ENCODE measurements around the gene SGIP1.
A peak's percentile ranks its signal among the peaks of the same experiment; 100 is the strongest.

Gene SGIP1

GRCh38 chr1:66553846-66554245 is 19.9 kb downstream of the SGIP1 start:
- no peak for DNase-seq (ENCODE audit: low read depth, low spot score)

DNA sequence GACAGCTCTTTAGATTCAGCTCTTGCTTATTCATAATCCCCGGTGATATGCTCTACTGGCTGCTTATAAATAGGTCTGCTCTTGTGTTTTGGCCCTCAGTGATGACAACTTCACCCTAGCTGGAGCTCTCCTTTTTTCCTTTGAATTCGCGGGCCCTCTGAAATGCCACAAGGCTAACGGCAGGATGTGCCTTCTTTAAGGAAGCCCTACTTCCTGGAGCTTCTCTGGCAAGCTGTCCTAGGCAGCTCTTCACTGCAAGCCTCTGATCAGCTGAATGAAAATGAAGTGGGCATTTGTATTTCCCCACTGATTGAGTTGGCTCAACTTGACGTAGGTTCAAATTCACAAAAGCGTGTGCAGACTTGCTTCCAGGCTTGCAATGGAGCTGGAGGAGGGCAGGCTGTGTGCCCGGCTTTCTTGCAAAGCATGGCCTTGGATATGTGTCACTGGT is 22.2 kb downstream of the SGIP1 start:
- no peak for DNase-seq (ENCODE audit: low read depth, low spot score)

GRCh38 chr1:66557157-66557556 is 23.2 kb downstream of the SGIP1 start:
- DNase-seq (ENCODE audit: low read depth, low spot score): no peak

DNA sequence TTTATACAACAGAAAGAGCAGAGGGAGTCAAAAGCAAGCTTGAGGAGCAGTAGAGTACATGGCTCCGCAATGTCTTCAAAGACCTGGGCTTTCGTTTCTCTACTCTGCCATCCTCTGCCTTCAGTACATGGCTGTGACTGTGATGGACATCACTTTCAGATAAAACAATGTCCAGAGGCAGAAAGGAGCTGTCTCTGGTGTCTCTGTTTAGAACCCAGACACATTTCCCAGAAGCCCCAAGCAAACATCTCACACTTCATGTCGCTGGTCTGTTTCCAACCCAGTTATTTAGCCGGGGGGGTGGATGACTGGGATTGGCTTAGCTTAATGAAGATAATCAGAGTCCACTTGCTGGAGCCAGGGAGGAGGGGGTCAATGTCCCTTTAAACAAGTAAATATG is 25.6 kb downstream of the SGIP1 start:
- no peak for DNase-seq (ENCODE audit: low read depth, low spot score)

GRCh38 chr1:66562561-66562960 is 28.6 kb downstream of the SGIP1 start:
- DNase-seq (ENCODE audit: low read depth, low spot score): no peak

- DNase-seq (ENCODE audit: low read depth, low spot score): peak; percentile 42
These were observed 29.3 kb downstream of the SGIP1 start for GRCh38 chr1:66563094-66563800.

DNA sequence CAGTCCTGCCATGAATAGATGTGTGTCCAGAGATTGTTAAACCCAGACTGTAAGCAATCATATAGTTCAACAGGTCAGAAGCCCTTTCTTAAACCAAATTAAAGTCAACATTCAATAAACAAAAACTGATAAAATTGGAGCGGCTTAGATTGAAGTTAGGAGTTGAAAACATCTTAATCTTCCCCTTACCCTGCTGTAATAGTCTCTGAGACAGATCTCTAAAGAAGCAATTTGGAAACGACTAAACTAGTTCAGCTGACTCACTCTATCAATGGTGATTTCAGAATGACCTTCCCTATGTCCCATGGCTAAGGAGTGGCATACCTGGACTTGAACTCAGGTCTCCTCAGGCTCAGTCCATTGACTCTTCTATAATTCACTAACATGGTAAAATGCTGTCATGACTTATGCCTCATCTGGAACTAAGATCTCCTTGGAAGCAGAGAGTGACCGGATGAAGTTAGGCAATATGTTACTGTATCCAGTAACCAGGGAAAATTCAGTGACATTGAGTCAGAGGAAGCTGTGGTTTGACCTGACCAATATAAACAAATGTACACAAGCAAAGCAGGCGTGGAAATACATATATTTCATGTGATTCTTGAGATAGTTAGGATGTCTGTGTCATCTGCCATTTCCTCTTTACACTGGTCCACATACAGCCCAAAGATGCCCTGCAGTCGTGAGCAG is 30.1 kb downstream of the SGIP1 start:
- DNase-seq (ENCODE audit: low read depth, low spot score): no peak

GRCh38 chr1:66570196-66570595 is 36.2 kb downstream of the SGIP1 start:
- DNase-seq (ENCODE audit: low read depth, low spot score): no peak

GRCh38 chr1:66571789-66572188 is 37.8 kb downstream of the SGIP1 start:
- DNase-seq (ENCODE audit: low read depth, low spot score): no peak

GRCh38 chr1:66575739-66576138 is 41.8 kb downstream of the SGIP1 start:
- peak; percentile 4 for DNase-seq (ENCODE audit: low read depth, low spot score)

DNA sequence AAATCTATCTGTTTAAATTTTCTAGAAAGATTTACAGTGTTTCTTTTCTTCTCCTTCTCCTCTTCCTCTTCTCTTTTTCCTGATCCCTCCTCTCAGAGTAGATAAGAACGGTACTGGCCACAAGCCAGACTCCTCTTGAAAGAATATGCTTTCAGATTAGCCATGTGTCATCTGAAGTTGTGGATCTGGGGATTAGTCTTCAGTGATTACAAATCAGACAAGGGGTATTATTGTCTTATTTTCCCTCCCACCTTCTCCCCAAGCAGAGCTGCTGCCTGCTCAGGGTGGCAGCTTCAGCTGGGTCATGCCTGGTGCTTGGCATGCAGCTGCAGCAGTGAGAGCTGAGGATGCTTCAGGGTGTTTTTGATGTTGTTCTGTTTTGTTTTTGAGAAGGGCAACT is 42.7 kb downstream of the SGIP1 start:
- peak; percentile 7 for DNase-seq (ENCODE audit: low read depth, low spot score)

DNA sequence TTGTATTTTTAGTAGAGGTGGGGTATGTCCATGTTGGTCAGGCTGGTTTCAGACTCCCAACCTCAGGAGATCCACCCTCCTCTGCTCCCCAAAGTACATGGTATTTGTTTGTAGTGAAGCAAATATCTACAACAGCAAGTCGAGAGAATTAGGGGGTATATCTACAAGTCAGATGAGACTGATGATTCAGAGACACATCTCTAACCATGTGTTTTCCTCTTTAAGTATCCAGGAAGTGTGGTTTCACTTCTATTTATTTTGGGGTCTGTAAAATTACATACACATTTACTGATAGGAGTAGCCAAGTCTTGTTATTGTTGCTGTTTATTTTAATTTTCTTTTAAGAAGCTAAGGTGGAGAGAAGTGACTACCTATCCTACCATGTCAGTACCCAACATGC is 44.9 kb downstream of the SGIP1 start:
- DNase-seq (ENCODE audit: low read depth, low spot score): no peak

- DNase-seq (ENCODE audit: low read depth, low spot score): no peak
These were observed 46.1 kb downstream of the SGIP1 start for GRCh38 chr1:66580081-66580480.

- no peak for DNase-seq (ENCODE audit: low read depth, low spot score)
These were observed 49.1 kb downstream of the SGIP1 start for GRCh38 chr1:66583021-66583420.

DNA sequence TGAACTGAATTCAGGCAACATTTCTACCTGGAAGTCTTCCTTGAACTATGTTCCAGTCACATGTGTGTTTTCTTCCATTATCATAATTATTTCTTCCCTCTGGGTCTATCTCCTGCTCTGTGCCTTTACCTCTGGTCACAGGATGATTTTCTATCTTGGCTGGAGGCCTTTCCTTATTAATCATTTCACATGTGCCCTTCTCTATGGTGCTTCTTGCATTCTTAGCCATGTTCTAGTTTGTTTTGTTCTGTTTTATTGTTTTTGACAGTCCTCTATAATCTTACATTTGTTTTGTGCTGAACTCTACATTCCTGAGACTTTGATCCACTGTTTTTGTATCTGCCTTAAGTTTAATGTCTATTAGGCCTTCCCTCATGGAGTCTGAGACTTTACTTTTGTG is 51.0 kb downstream of the SGIP1 start:
- DNase-seq (ENCODE audit: low read depth, low spot score): no peak

GRCh38 chr1:66589326-66589725 is 55.4 kb downstream of the SGIP1 start:
- peak; percentile 13 for DNase-seq (ENCODE audit: low read depth, low spot score)

GRCh38 chr1:66592106-66592507 is 58.2 kb downstream of the SGIP1 start:
- peak; percentile 18 for DNase-seq (ENCODE audit: low read depth, low spot score)

DNA sequence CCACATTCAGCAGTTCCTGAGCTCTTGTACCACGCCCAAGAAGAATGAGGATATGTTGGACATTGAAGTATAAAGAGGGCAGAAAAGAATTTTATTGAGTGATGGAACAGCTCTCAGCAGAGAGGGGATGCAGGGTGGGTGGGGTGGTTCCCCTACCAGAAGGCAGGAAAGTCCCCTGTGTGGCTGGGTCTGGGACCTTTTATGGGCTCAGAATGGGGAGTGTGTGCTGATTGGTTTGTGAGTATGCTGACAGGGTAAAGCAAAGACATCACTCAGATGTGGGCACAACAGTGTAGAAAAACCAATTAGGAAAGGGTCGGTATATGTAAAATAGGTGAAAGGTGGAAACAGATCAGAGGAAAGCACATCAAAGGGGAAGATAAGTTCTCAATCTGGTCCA is 62.2 kb downstream of the SGIP1 start:
- no peak for DNase-seq (ENCODE audit: low read depth, low spot score)

- DNase-seq (ENCODE audit: low read depth, low spot score): no peak
These were observed 63.5 kb downstream of the SGIP1 start for GRCh38 chr1:66597500-66597899.

DNA sequence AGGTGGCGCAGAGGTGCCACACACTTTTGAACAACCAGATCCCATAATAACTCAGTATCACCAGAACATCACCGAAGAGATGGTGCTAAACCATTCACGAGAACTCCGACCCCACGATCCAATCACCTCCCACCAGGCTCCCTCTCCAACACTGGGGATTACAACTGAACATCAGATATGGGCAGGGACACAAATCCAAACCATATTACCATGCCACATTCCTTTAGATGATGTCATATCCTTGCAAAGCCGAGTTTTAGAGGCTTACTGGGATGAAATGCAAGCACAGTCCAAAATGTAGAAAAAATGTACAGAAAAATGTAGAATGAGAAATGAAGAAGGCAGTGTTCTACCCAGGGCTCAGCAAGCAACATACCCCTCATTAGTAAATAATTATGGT is 64.7 kb downstream of the SGIP1 start:
- DNase-seq (ENCODE audit: low read depth, low spot score): peak; percentile 14

DNA sequence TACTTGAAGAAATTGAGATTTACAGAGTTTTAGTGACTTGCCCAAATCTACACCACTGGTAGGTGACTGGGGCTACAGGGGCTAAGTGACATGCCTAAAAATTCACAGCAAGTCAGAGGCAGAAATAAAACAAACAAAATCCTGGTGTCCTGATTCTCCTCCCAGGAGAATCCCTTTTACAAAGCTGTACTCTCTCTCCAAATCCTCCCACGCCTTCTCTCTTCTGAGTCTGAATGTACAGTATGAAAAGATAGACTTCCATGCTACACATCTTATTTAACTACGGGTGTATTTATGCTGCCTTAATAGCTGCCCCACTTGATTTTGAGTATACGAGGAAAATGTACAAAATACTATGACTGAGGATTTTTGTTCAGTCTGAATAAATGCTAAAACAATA is 65.4 kb downstream of the SGIP1 start:
- DNase-seq (ENCODE audit: low read depth, low spot score): no peak

- no peak for DNase-seq (ENCODE audit: low read depth, low spot score)
These were observed 66.2 kb downstream of the SGIP1 start for GRCh38 chr1:66599899-66600737.
